DMS53 treated with DMSO at 0.1 percent for 48 hours (cell line): ENCODE data around the gene SLC29A3.

Experiments
- DNase-seq: peaks from one replicate; lab custom pipeline; 2025; ENCODE audit not compliant: unreplicated experiment; lab: John Stamatoyannopoulos, UW

Gene SLC29A3

DNA sequence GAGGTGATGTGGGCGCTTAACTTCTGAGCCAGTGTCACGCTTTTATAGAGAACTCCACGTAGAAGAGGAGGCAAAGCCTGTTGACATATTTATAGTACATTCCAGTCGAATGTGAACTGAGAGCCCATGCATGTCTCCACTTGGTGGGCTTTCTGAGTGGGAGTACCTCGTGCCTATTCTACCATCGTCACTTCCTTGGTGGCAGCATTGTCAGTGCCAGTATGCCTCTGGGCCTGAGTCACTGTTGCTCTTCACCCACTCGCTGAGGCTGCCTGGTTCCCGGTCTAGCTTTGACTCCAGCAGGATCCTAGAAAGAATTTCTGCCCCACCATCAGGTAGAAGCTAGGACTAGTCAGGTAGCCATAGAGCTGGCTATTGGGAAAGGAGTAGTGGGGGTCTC, 47.6 kb downstream of the SLC29A3 start:
- DNase-seq, result no peak

DNA sequence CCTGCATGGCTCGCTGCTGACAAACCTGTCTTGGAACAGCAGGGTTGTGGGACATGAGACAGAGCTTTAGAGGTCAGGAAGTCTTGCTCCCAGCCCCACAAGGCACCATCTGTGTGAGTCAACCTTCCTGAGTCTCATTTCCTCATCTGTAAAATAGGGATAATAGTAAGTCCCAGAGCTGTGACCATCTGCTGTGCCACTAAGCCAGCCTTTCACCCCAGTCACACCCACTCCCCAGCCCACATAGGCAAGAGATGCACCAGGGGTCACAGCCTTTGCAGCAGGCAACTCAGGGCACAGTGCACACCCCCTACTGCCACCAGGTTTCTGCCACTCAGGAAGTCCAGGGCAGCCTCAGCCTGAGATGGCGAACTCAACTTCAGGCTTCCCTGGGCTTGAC, 48.2 kb downstream of the SLC29A3 start:
- DNase-seq, result no peak

DNA sequence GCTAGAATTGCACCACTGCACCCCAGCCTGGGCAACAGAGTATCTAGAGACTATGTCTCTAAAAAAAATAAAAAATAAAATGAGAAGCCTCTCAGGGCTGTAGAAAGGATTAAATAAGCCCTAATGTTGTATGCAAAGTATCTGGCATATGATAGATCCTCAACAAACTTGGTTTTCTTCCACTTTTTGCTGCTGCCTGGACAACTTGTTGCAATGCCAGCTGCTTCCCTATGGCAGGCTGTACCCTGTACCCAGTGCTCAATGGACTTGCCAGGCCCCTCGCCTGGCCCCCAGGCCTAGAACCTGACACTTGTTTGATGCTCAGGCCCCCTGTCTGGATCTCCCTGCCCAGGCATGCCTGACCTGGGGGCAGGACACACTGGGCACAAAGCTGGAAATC, 49.1 kb downstream of the SLC29A3 start:
- DNase-seq, result no peak

DNA sequence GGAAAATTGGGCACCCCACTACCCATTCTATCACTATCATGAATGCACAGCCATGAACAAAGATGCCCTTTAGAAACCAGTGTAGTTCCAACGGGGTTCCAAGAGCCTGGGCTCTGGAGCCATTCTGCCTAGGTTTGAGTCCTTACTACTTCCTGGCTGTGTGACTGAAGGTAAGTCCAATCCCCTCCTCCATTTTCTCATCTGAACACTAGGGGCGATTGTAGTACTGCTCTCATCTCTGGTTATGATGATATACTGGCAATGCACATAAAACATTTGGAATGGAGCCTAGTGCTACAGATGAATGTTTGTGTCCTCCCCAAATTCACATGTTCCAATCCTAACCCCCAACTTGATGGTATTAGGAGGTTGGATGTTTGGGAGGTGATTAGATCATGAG, 49.6 kb downstream of the SLC29A3 start:
- DNase-seq, result no peak

DNA sequence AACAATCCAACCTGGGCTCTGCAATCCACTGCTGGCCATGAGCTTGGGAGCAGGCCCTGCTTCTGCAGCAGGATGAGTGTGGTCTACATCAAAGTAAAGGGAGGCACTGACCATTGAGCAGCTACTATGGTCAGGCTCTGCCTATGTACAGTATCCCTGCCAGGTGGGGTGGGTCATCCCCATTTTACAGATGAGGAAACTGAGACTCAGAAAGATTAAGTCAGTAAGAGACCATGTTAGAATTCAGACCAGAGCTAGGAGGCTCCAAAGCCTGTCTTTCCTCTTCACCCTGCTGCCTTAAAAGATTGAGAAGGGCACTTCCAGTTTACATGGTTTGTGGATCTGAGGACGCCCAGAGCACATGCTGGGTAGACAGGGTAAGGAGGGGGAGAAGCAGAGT, 50.5 kb downstream of the SLC29A3 start:
- DNase-seq, result no peak

DNA sequence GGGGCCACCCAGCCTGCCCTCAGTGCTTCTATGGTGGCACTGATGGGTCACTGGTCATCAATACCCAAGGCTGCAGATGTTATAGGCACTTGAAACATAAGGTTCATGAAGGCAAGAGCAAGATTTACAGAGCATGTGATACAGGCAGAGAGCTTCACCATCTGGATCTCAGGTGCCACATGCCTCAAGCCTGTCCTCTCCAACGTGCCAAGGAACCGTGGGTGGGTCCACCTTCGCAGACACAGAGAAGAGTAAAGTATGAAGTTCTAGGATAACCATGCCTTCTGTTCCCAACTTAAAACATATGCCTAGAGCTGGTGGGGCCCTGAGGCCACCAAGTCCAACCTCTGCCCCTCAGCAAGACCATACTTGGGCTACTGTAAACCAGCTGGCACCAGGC, 51.0 kb downstream of the SLC29A3 start:
- no peak for DNase-seq

DNA sequence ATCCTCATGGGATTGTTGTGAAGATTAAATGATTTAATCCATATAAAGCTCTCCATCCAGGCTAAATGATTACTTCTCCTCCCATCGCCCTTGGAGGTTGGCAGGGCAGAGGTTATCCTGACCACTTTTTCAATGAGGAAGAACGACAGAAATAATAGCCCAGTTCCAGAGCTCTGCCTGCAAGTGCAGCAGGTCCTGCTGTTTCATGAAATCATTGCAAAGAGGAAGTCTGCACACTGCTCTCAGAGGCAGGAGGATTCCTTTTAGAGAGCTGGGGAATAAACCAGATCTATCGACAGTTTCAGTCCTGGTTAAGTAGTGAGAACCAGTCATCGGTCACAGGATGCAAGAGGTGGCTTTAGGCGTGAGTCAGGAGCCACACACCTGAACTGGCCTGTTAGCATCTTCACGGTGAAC, 52.7 kb downstream of the SLC29A3 start:
- no peak for DNase-seq

DNA sequence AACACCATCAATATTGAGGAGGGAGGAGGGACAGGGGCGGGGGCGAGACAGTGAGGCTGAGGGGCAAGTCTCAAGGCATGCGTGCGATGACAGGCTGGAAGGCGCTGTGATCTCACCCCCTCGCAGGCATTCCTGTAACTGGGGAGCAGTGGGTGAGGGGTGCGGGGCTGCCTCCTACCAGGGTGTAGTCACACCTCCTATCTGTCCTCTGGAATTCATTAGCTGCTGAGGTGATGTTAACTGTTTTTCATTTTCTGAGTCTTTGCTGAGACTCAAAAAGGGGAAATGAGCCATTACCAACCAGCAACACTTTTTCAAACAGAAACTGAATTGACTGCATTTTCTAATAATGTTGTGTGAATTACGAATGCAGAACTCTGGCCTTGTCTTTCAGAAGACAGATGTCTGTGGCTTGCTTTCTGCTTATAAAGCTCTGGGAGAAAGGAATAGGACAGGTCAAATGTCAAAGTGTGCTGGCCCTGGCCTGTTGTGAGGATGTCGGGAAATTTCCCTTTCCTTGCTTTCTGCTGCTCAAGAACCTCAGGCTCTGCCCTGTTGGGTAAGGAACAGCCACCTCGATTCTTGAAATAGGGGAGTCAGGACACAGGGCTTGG, 53.9 kb downstream of the SLC29A3 start:
- no peak for DNase-seq

DNA sequence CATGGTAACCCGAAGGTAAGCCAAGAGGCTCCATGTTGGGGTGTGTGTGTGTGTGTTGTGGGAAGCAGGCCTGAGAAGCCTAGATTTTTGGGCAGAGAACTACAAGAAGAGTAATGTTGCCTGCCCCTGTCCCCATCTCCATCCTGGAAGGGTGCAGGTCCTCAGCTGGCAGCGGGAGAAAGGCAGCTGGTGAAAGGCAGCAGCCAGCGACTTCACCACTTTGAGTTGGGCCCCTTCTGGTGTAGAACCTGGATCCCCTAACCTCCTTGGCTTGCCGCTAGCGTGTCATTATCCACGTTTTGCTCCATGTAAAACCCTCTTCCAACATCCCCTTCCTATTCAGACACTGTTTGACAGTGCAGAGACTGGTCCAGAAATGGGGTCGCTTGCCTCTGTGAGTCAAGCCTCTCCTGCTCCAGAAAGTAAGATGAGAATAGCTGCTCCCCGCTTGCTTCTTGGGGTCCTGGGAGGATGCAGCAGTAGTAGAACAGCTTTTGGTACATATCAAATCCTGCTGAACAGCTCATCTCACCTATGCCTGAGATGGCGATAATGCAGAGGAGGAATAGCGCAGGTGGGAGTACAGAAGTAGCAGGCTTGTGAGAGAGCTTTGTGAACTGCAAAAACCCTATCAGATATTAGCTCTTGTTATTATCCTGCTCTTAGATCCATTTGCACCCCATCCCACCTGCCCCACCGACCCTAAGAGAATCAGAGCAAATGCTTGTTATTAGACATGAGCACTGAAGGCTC, 55.6 kb downstream of the SLC29A3 start:
- no peak for DNase-seq

DNA sequence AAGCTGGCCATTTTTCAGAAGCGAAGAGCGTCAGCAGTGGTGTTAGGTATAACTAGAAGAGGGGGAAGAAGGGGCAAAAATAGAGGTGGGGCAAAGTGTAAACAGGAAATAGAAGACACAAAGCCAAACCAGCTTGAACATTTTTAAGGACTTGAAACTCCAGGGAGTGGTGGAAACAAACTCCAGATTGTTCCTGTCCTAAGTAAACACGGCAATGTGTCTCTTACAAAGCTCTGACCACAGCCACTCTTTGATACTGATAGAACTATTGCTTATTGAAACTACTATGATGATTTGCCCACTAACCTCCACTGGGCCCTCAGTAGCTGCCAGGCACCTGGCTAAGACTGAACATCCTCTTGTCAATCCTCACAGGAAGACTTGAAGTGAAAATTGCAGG, 56.9 kb downstream of the SLC29A3 start:
- no peak for DNase-seq

DNA sequence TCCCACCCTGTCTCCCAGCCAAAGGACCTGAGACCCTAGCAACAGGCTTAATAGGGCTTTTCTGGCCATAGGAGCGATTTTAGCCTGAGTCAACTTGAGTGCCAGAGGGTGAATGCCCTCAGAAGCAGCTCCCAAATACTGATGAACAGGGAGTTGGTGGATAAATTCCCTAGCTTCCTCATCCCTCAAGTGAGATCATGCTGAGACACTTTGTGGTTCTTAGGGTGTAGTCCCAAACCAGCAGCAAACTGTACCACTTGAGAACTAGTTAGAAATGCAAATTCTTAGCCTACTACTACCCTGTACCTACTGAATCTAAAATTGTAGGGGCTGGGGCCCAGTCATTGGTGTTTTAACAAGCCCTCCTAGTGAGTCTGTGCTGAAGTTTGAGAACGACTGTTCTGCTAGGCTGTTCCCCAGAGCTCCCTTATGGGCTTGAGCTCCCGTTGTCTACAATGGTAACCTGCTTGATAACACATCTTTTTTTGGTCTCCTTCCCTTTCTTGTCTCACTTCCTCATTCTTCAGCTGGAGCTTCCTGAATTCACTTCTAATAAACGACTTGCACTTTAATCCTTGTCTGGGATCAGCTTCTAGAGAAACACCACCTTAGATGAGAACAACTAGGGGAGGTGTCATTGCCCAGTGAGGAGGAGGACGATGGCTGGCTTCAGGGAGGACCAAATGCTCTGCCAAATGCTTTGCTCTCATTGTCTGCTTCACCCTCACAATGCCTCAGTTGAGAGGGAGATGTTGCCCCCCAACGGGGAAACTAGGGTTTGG, 59.5 kb downstream of the SLC29A3 start:
- no peak for DNase-seq

DNA sequence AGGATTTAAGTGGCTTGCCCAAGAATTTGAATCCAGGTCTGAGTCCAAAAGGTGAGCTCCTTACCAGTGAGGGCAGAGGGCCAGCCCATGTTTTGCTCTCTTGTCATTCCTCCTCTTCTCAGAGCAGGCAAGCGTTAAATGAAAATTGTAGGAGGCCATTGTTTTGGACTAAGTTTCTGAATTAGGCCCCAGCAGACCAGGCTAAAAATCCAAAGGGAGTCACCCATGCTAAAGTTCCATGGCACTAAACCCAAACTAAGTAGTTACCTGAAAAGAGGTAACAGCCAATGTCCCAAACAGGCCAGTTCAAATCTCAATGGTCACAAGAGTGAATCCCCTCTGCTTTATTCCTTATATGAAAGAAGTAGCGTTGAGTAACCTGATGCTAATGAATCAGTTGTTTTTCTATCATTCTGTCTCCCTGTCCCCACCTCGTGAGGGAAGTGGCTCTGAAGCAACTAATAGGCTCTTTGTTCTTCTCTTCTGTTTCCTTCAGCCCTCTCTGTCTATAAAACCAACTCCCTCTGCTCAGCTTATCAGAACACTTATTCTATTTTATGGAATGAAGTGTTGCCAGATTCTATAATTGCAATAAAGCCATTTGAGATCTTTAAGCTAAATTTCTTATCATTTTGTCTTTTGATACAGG, 60.2 kb downstream of the SLC29A3 start:
- DNase-seq, result no peak

DNA sequence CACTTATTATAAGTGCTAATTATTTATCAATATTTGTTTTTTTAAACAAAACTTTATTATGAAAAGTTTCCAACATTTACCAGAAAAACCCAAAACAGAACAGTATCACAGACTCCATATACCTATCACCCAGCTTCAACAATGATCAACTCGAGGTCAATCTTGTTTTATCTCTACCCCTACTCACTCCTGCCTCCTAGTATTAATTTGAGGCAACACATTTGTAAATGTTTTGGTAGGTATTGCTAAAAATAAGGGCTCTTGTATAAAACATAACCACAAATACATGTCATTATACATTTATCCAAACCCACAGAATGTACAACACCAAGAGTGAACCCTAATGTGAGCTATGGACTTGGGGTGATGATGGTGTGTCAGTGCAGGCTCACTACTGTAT, 61.8 kb downstream of the SLC29A3 start:
- no peak for DNase-seq

DNA sequence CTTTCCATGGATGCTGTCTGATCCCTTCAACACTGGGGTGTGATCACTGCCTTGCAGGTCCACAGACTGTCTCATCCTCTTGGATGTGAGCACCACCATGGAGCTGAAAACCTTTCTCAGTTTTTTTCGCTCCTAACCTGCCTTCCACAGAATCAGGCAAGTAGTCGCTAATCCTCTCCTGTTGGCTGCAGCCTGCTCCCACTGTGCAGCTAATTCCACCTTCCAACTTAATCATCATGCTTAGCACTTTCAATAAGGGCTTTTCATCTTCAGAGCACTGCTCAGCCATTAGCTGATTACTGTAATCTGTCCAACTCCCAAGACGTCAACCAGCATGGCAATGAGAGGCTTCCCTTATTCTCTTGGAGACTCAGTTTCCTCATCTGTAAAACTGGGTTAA, 62.6 kb downstream of the SLC29A3 start:
- DNase-seq, result no peak

DNA sequence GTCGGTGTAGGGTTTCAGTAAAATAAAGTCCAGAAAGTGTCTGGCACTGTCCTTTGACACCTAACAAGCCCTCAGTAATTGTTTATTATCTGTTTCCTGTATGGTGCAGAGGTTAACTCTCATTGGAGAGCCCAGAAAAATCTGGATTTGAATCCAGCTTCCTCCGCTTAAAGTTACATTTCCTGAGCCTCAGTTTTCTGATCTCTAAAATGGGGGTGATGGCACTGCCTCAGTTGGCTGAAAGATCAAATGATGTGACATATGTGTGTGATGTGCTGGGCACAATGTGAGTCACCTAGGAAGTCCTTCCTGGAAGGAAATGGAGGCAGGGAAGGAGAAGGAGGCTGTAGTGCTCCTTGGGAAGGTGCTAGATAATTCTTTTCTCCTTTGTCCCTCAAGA, 63.0 kb downstream of the SLC29A3 start:
- no peak for DNase-seq

DNA sequence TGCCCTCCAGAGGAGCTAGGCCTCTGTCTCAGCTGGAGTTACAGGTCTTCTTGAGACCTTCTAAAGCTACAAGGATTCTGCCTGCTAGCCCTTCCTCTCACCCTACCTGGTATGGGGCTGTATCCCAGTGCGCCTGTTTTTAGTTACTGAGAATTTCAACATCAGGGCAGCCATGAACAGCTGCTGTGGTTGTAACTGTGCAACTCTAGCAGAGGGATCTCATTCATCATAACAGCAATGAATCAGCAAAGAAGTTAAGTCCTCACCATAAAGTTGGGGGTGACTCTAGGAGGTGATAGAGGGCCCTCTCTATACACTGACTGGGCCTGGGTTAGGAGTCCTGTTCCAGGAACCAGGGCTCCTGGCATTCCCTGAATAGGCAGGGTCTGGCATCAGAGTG, 63.7 kb downstream of the SLC29A3 start:
- DNase-seq, result no peak

DNA sequence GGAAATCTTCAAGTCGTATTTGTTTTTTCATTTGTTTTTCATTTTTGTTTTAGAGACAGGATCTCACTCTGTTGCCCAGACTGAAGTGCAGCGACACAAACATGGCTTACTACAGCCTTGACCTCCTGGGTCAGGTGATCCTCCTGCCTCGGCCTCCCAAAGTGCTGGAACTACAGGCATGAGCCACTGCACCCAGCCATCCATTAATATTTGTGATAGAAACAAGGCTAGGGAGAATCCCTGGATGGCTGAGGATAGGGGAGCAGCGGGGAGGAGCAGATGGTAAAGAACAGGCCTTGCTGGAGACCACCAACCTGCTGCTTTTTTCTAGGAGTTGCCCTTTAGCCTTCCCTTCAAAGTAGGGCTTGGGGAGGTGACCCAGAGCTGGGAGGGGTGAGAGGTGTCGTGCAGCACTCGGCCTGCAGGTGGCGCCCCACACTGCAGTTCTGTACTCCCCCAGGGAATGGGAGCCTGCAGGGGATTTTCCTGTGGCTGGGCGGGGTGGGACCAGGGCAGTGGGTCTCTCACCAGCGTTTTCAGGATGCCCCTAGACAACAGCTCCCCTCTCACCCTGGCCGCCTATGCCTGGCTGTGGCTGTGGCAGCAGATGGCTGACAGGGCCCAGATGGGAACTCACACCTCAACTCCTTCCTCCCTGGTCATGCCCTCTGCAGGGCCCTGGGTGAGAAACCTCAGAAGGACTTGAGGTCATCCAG, 65.1 kb downstream of the SLC29A3 start:
- DNase-seq, result peak; percentile 47

DNA sequence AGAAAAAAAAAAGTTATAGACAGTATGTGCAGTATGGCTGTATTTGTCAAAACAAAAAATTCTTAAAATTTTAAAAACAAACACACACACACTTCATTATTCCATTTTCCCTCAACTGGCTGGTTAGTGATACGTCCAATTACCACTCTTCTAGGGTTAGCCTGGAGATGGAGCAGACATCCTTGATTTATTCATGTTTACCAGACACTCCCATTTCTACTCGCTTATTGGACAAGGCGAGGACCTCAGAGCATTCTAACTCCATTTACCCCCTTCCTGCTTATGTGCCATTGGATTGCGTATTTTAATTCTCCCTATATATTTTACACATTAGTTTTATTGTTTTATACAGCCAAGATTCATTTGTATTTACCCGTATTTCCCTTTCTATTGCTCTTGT, 69.1 kb downstream of the SLC29A3 start:
- no peak for DNase-seq

DNA sequence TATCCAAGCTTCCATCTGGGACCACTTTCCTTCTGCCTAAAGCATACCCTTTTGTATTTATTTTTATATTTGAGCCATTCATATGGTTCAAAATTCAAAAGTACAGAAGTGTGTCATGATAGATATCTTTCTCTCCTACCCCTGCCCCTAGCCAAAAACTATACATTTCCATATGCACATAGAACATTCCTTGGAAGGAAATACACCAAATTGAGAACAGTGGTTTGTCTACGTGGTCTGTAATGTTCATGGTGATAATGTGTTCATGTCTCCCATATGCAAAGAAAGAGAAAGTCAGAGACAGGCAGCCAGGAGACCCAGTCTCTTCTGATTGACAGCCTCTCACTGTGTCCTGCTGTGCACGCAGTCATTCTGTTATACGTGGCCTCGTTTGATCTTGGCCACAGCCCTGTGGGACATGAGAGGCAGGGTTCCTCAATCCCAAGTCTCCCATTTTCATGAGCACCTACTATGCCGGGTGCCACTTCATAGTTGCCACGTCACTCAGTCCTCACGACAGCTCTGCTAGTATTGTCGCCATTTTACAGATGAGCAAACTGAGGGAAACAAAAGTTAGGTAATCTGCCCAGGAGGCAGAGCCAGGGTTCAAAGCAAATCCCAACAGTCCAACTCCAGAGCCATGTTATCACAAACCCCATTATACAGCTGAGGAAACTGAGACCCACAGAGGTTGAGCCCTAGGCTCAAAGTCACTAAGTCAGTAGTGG, 69.7 kb downstream of the SLC29A3 start:
- no peak for DNase-seq

DNA sequence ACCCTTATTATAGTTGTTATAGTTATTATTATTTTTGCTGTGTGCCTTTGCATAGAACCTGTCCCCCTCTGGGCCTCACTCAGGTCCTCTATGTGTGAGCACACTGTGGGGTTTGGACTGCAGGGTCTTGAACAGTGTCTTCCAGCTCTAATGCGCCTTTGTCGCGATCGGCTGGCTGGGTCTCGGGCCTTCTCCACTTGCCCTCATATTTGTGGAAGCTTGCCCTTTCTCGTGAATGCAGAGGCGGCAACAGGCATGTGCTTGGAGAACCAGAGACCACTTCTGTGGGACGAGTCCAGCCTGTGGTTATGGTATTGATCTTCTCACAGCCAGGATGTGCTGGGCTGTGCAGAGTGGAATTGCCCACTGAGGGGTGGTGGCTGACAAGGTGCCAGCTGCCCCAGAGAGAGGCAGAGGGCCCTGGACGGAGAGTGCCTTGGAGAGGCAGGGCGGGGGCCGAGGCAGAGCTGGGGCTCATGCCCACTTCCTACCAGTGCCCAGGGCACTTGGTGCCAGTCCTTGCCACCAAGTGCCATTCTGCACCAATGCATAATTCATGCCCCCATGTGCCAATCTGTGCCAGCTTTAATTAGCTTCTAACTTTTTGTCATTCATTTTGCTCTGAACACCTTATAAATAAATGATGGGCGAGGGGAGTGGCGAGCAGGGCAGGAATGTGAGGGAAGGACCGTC, 70.9 kb downstream of the SLC29A3 start:
- no peak for DNase-seq
